HFFc6 (cell line): ENCODE measurements around the gene ZSCAN22. TPM values are rescaled to one million over a fixed set of nuclear protein-coding genes. Genes with fewer than 3 reads are reported as not detected.
A peak's percentile ranks its signal among the peaks of the same experiment; 100 is the strongest.
"Not testable (repeated sequence)": the region's sequence is repeated elsewhere in the genome, so short reads cannot be mapped to it uniquely, and the experiment has no call there.

Experiments used
- DNase-seq: peaks from one replicate; pipeline ENCODE4 v3.0.0-alpha.2; 2018
- H3K27ac Mint-ChIP-seq: 2 replicates; pipeline ENCODE4 v1.8.0; 2020; ENCODE audit warnings: mild to moderate bottlenecking, mixed read lengths
- H3K27me3 Mint-ChIP-seq: 2 replicates; pipeline ENCODE4 v1.8.0; 2021; ENCODE audit warnings: mild to moderate bottlenecking, moderate library complexity, mixed read lengths; ENCODE audit not compliant: insufficient read depth
- H3K36me3 Mint-ChIP-seq: 2 replicates; pipeline ENCODE4 v1.8.0; 2021; ENCODE audit warnings: low read depth, mixed read lengths
- H3K4me1 Mint-ChIP-seq: 2 replicates; pipeline ENCODE4 v1.8.0; 2020; ENCODE audit warnings: low read depth, mixed read lengths
- H3K4me3 Mint-ChIP-seq: 2 replicates; pipeline ENCODE4 v1.8.0; 2020; ENCODE audit warnings: mild to moderate bottlenecking, moderate library complexity, mixed read lengths
- H3K9me3 Mint-ChIP-seq: 2 replicates; pipeline ENCODE4 v1.8.0; 2020; ENCODE audit warnings: mild to moderate bottlenecking, mixed read lengths
- CTCF ChIP-seq: fragments of 200-600 bp; sonication (generic); IDR thresholded peaks from 2 replicates; pipeline ENCODE4 v1.5.0; 2021; ENCODE audit warnings: antibody characterized with exemption, mild to moderate bottlenecking
- total RNA-seq, 6 experiments: library from RNA; stranded (reverse); fragmentation: NEBNext Ultra II Directional; extraction: Animal tissue kit (Norgen Biotek cat#: 25700); gene quantifications; 2 replicates in 1 of 6; 3 replicates in 5 of 6; pipeline ENCODE4 v1.2.3, GENCODE V29; 2021

ZSCAN22 gene
- total RNA-seq, 6 experiments from 2014 or later = 2.5 to 3.0 (median 2.8) TPM

GRCh38 chr19:58305932-58306323 is 20.9 kb upstream of the ZSCAN22 start:
- Mint-ChIP-seq H3K27me3 (peaks cover 3% of the 10 kb centered on the region), H3K27ac (peak overlapping the region; percentile 96), H3K36me3 (peaks cover 71% of the 10 kb centered on the region), H3K4me3 (peak overlapping the region; percentile 97), H3K9me3 (peaks cover 15% of the 10 kb centered on the region), H3K4me1 (peaks cover 24% of the 10 kb centered on the region)
- no peak for DNase-seq
- no peak for TF ChIP-seq CTCF

DNA sequence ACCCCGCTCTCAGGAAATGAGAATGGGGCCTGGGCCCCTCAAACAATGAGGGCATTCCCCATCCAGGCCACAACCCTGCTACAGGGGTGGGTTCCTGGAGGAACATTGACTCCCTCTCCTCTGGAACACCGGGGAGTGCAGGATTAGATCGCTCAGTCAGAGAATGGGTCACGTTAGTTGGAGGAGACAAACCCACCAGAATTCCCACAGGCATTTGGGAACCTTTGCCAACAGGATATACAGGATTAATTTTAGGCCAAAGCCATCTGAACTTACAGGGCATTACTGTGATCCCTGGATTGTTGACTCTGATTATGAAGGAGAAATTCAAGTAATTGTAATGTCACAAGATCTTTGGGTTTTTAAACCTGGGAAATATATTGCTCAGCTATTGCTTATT is 19.1 kb upstream of the ZSCAN22 start:
- no peak for TF ChIP-seq CTCF
- H3K36me3 Mint-ChIP-seq = peaks cover 71% of the 10 kb centered on the region
- DNase-seq = no peak
- no peak overlapping the region for H3K27ac Mint-ChIP-seq
- no peak overlapping the region for H3K4me3 Mint-ChIP-seq
- H3K27me3 Mint-ChIP-seq = peaks cover 3% of the 10 kb centered on the region
- H3K4me1 Mint-ChIP-seq = peaks cover 24% of the 10 kb centered on the region
- peaks cover 15% of the 10 kb centered on the region for H3K9me3 Mint-ChIP-seq

DNA sequence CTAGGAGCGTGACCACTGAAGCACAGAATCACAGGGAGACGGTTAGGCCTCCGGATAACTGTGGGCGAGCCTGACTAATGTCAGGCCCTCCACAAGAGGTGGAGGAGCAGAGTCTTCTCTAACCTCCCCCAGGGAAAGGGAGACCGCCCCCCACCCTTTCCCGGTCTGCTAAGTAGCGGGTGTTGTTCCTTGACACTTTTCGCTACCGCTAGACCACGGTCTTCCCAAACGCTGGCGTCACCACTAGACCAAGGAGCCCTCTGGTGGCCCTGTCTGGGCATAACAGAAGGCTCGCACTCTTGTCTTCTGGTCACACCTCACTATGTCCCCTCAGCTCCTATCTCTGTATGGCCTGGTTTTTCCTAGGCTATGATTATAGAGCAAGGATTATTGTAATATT is 16.1 kb upstream of the ZSCAN22 start:
- not testable (repeated sequence) for H3K4me3 Mint-ChIP-seq, DNase-seq, H3K27ac Mint-ChIP-seq, H3K4me1 Mint-ChIP-seq, H3K27me3 Mint-ChIP-seq
- TF ChIP-seq CTCF = peak; percentile 64
- Mint-ChIP-seq H3K9me3 (peaks cover 10% of the 10 kb centered on the region), H3K36me3 (peaks cover 82% of the 10 kb centered on the region)

GRCh38 chr19:58311345-58311865 is 15.4 kb upstream of the ZSCAN22 start:
- no peaks in the 10 kb centered on the region; the same call in 1 of the 2 replicates for H3K27me3 Mint-ChIP-seq
- peaks cover 2% of the 10 kb centered on the region for H3K4me1 Mint-ChIP-seq
- peaks cover 4% of the 10 kb centered on the region; the same call in 1 of the 2 replicates for H3K9me3 Mint-ChIP-seq
- H3K4me3 Mint-ChIP-seq = no peak overlapping the region
- DNase-seq = no peak
- peaks cover 76% of the 10 kb centered on the region for H3K36me3 Mint-ChIP-seq
- no peak overlapping the region for H3K27ac Mint-ChIP-seq
- no peak for TF ChIP-seq CTCF

- Mint-ChIP-seq H3K27ac (no peak overlapping the region), H3K4me3 (no peak overlapping the region)
Observed at GRCh38 chr19:58315580-58315979, 11.2 kb upstream of the ZSCAN22 start.

More at GRCh38 chr19:58315580-58315979, 11.2 kb upstream of the ZSCAN22 start:
- TF ChIP-seq CTCF = no peak
- H3K27me3 Mint-ChIP-seq = no peaks in the 10 kb centered on the region; the same call in 1 of the 2 replicates
- peaks cover 42% of the 10 kb centered on the region for H3K36me3 Mint-ChIP-seq
- H3K9me3 Mint-ChIP-seq = no peaks in the 10 kb centered on the region
- no peaks in the 10 kb centered on the region for H3K4me1 Mint-ChIP-seq
- no peak for DNase-seq
